Endodermal cell (in vitro differentiated cells): ENCODE results near the gene TRERF1. TPM values are rescaled to one million over a fixed set of nuclear protein-coding genes. Genes with fewer than 3 reads are reported as not detected.

Source experiments
- DNase-seq: peaks from one replicate; pipeline ENCODE4 v3.0.0-alpha.2; 2017
- H3K27ac ChIP-seq: 2 replicates; pipeline ENCODE4 v1.5.1; 2013; ENCODE audit warnings: mild to moderate bottlenecking, low read depth, low read length, moderate library complexity
- H3K27me3 ChIP-seq: 2 replicates; pipeline ENCODE4 v1.6.1; 2013; ENCODE audit warnings: mild to moderate bottlenecking, low read length, moderate library complexity; ENCODE audit not compliant: insufficient read depth, control insufficient read depth, poor library complexity, severe bottlenecking
- H3K36me3 ChIP-seq: 2 replicates; pipeline ENCODE4 v1.7.0; 2013; ENCODE audit warnings: mild to moderate bottlenecking, low read length, moderate library complexity; ENCODE audit not compliant: control insufficient read depth, insufficient read depth
- H3K4me1 ChIP-seq: one replicate; pipeline ENCODE4 v1.7.0; 2013; ENCODE audit warnings: low read length; ENCODE audit not compliant: control insufficient read depth, insufficient read depth
- H3K4me3 ChIP-seq: 2 replicates; pipeline ENCODE4 v1.5.1; 2013; ENCODE audit warnings: mild to moderate bottlenecking, low read length, moderate library complexity
- H3K9ac ChIP-seq: 2 replicates; pipeline ENCODE4 v1.6.1; 2013; ENCODE audit warnings: mild to moderate bottlenecking, low read length, moderate library complexity; ENCODE audit not compliant: poor library complexity, severe bottlenecking; ENCODE audit errors: extremely low read depth
- H3K9me3 ChIP-seq: 2 replicates; pipeline ENCODE4 v1.6.1; 2013; ENCODE audit warnings: mild to moderate bottlenecking, low read length, moderate library complexity; ENCODE audit not compliant: control insufficient read depth
- H3K27ac Mint-ChIP-seq: 2 replicates; pipeline ENCODE4 v1.8.0; 2020; ENCODE audit warnings: mixed read lengths
- H3K27me3 Mint-ChIP-seq: 2 replicates; pipeline ENCODE4 v1.8.0; 2021; ENCODE audit warnings: mild to moderate bottlenecking, mixed read lengths; ENCODE audit not compliant: insufficient read depth
- H3K36me3 Mint-ChIP-seq: 2 replicates; pipeline ENCODE4 v1.8.0; 2020; ENCODE audit warnings: low read depth, mixed read lengths
- H3K4me1 Mint-ChIP-seq: 2 replicates; pipeline ENCODE4 v1.8.0; 2020; ENCODE audit warnings: mixed read lengths
- H3K4me3 Mint-ChIP-seq: 2 replicates; pipeline ENCODE4 v1.8.0; 2020; ENCODE audit warnings: mild to moderate bottlenecking, moderate library complexity, mixed read lengths
- H3K9me3 Mint-ChIP-seq: 2 replicates; pipeline ENCODE4 v1.8.0; 2020; ENCODE audit warnings: mild to moderate bottlenecking, mixed read lengths
- CTCF ChIP-seq: fragments of 200-600 bp; sonication (generic); conservative IDR thresholded peaks from 2 replicates; pipeline ENCODE4 v1.5.0; 2021; ENCODE audit warnings: antibody characterized with exemption, mild to moderate bottlenecking
- WGBS, 2 experiments: methylation state at CpG; one replicate each; pipeline versions ENCODE4 v1.1.5 to v1.1.7; 2013; ENCODE audit warnings: missing lambda C conversion rate in 2 of 2, mixed read lengths in 1 of 2; ENCODE audit not compliant: insufficient coverage in 1 of 2, insufficient read length in 1 of 2; 5-methylcytosine and 5-hydroxymethylcytosine counted together
- total RNA-seq, 2 donors: library from RNA; stranded (reverse); fragmentation: NEBNext Ultra II Directional in 1 of 2; extraction: Animal tissue kit (Norgen Biotek cat#: 25700) in 1 of 2; gene quantifications; 2 replicates in 1 of 2; 3 replicates in 1 of 2; pipeline ENCODE4 v1.2.1, GENCODE V29; 2021

The TRERF1 gene
- total RNA-seq, 2 donors from 2014 or later: 4.7 to 5.3 TPM

- peaks cover 28% of the 10 kb centered on the region for H3K4me1 Mint-ChIP-seq
- H3K9me3 Mint-ChIP-seq: no peaks in the 10 kb centered on the region
- H3K36me3 Mint-ChIP-seq: no peaks in the 10 kb centered on the region
- Histone ChIP-seq H3K27me3 (no peaks in the 10 kb centered on the region), H3K4me1 (peaks cover 3% of the 10 kb centered on the region), H3K36me3 (no peaks in the 10 kb centered on the region), H3K9ac (no peak overlapping the region), H3K4me3 (no peak overlapping the region), H3K27ac (no peak overlapping the region), H3K9me3 (no peaks in the 10 kb centered on the region)
- DNase-seq: no peak
- no peak for TF ChIP-seq CTCF
- no peak overlapping the region for H3K4me3 Mint-ChIP-seq
- WGBS, 2 experiments: 92 to 95% methylated on average over 12 to 13 of the region's 13 CpGs
- peaks cover 7% of the 10 kb centered on the region for H3K27me3 Mint-ChIP-seq
- H3K27ac Mint-ChIP-seq: no peak overlapping the region
These were observed 254.0 kb downstream of the TRERF1 start for GRCh38 chr6:42197555-42198362.

GRCh38 chr6:42195415-42195814 lies 256.3 kb downstream of the TRERF1 start:
- Mint-ChIP-seq H3K27ac (no peak overlapping the region), H3K4me3 (no peak overlapping the region), H3K27me3 (peaks cover 7% of the 10 kb centered on the region), H3K4me1 (peaks cover 14% of the 10 kb centered on the region), H3K9me3 (no peaks in the 10 kb centered on the region), H3K36me3 (no peaks in the 10 kb centered on the region)
- 93 to 94% methylated on average over 2 to 3 of the region's 4 CpGs for WGBS, 2 experiments
- no peak for TF ChIP-seq CTCF
- H3K9ac ChIP-seq: no peak overlapping the region
- no peaks in the 10 kb centered on the region for H3K36me3 ChIP-seq
- H3K9me3 ChIP-seq: no peaks in the 10 kb centered on the region
- H3K4me3 ChIP-seq: no peak overlapping the region
- no peak for DNase-seq
- H3K27me3 ChIP-seq: no peaks in the 10 kb centered on the region
- H3K27ac ChIP-seq: no peak overlapping the region
- peaks cover 3% of the 10 kb centered on the region for H3K4me1 ChIP-seq

- Histone ChIP-seq H3K4me1 (peaks cover 3% of the 10 kb centered on the region), H3K9ac (no peak overlapping the region), H3K27ac (no peak overlapping the region), H3K9me3 (no peaks in the 10 kb centered on the region), H3K27me3 (no peaks in the 10 kb centered on the region), H3K36me3 (no peaks in the 10 kb centered on the region), H3K4me3 (no peak overlapping the region)
- H3K27ac Mint-ChIP-seq: no peak overlapping the region
- H3K36me3 Mint-ChIP-seq: no peaks in the 10 kb centered on the region
- H3K9me3 Mint-ChIP-seq: no peaks in the 10 kb centered on the region
- H3K4me1 Mint-ChIP-seq: peaks cover 6% of the 10 kb centered on the region
- WGBS, 2 experiments: 88 to 95% methylated on average over 5 of the region's 5 CpGs
- TF ChIP-seq CTCF: no peak
- H3K27me3 Mint-ChIP-seq: peaks cover 7% of the 10 kb centered on the region
- no peak overlapping the region for H3K4me3 Mint-ChIP-seq
- no peak for DNase-seq
These were observed 257.7 kb downstream of the TRERF1 start for GRCh38 chr6:42194056-42194455.
